Astrocyte of the cerebellum (primary cell): ENCODE results near the gene DUSP8.
"Not testable (repeated sequence)": the region's sequence is repeated elsewhere in the genome, so short reads cannot be mapped to it uniquely, and the experiment has no call there.

Experiments
- DNase-seq: peaks from one replicate; pipeline ENCODE4 v3.0.0-alpha.2; 2011; ENCODE audit warnings: low read depth
- H3K4me3 ChIP-seq: 2 replicates; pipeline ENCODE4 v1.5.1; 2011; ENCODE audit warnings: mild to moderate bottlenecking, low read depth, low read length, moderate library complexity
- CTCF ChIP-seq: IDR thresholded peaks from 2 replicates; pipeline ENCODE4 v1.5.1; 2012; ENCODE audit warnings: low read length, low read depth, moderate library complexity, mild to moderate bottlenecking; ENCODE audit errors: missing control alignments
- in situ Hi-C: cut with HindIII; loops from 2 replicates; pipeline ENCODE4 v1.10.0; 2017; ENCODE audit warnings: low sequenced_read_pairs

DUSP8 gene

DNA sequence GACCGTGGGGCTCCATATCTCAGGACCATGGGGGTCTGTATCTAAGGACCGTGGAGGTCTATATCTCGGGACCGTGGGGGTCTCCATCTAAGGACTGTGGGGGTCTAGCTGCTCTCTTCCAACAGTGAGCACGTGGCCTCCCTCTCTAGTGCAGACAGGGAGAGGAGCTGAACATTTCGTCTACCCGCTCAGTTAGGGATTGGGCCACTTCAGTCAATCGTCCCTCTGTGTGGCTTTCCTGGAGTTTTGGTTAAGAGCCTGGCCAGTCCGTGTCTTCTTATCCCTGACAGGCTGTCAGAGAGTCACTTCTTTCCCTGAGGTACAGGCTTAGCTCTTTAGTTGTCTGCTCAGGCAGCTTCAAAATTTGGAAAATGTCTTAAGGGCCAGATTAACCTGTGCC, 9.9 kb upstream of the DUSP8 start:
- in situ Hi-C loops, result no loop called here
- H3K4me3 ChIP-seq, result no peak overlapping the region
- no peak for DNase-seq
- no peak for TF ChIP-seq CTCF

DNA sequence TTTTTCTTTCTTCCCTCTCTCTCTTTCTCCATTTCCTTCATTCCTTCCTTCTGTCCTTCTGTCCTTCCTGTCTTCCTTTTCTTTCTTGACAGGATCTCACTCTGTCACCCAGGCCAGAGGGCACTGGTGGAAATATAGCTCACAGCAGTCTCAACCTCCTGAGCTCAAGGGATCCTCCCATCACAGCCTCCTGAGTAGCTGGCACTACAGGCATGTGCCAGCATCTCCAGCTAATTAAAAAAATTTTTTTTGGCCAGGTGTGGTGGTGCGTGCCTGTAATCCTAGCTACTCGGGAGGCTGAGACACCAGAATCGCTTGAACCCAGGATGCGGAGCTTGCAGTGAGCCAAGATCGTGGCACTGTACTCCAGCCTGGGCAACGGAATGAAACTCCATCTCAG, 4.8 kb upstream of the DUSP8 start:
- TF ChIP-seq CTCF, result no peak
- DNase-seq, result no peak
- no peak overlapping the region for H3K4me3 ChIP-seq
- in situ Hi-C loops, result no loop called here

GRCh38 chr11:1575756-1576155, 3.7 kb upstream of the DUSP8 start:
- H3K4me3 ChIP-seq, DNase-seq, in situ Hi-C loops: not testable (repeated sequence)

GRCh38 chr11:1574933-1575242, 2.8 kb upstream of the DUSP8 start:
- no peak overlapping the region for H3K4me3 ChIP-seq
- in situ Hi-C loops, result no loop called here
- TF ChIP-seq CTCF, result no peak
- DNase-seq, result no peak

DNA sequence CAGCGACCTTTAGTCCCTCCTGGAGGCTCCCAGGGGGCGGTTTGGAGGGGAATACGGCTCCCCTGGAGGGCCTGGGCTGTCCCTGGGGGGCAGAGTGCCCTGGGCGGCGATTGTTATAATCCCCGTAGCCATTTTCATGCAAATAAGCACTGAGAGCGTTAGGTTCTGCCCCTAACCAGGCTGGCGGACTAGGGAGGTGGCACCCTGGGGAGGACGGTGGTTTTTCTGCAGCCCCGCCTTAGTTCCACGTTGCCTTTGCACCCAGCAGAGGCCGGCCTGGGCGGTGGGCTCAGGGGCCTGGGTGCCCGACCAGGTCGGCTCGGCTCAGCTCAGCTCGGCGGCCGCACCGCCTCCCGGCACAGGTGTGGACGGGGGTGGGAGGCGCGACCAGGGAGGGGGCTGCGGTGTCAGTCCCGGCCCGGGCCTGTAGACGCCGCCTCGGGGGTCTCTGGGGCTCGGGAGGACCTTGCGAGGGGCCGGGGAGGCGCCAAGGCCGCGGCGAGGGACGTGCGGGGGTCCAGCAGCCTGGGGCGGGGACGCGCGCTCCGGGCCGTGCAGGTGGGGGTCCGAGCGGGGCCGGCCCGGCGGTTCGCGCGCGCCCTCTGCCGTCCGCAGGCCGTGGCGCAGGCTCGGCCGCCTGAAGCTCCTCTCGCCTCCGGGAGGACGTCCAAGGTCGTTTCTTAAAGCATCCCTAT, 2.3 kb upstream of the DUSP8 start:
- in situ Hi-C loops, result no loop called here
- no peak overlapping the region for H3K4me3 ChIP-seq
- DNase-seq, result no peak
- TF ChIP-seq CTCF, result peak; percentile 70

DNA sequence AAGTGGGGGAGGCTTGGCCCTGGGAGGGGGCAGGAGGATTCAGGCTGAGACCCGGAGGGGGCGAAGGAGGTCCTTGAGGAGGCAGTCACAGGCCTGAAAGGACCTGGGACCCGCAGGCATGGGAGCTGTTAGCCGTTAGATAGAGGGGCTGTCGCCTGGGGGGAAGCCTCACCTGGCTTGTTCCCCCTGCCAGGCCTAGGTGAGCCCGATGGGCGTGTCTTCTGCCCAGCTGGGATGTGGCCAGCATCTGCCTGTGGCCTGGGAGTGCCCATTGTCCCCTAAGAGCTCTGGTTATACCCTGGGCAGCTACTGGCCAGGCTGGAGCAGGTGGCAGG, 1.8 kb upstream of the DUSP8 start:
- H3K4me3 ChIP-seq, result no peak overlapping the region
- in situ Hi-C loops, result no loop called here
- no peak for TF ChIP-seq CTCF
- DNase-seq, result no peak

GRCh38 chr11:1573077-1573902, 1.2 kb upstream of the DUSP8 start:
- no peak overlapping the region for H3K4me3 ChIP-seq
- no peak for DNase-seq
- no peak for TF ChIP-seq CTCF
- in situ Hi-C loops, result no loop called here
